AG10803 (cell line): ENCODE measurements around the gene SPARCL1.
A peak's percentile ranks its signal among the peaks of the same experiment; 100 is the strongest.
"Not testable (repeated sequence)": the region's sequence is repeated elsewhere in the genome, so short reads cannot be mapped to it uniquely, and the experiment has no call there.

ENCODE experiments used
- DNase-seq: peaks from one replicate; pipeline ENCODE4 v3.0.0; 2010; ENCODE audit warnings: low read depth
- H3K4me3 ChIP-seq: 2 replicates; pipeline ENCODE4 v1.5.1; 2011; ENCODE audit warnings: mild to moderate bottlenecking, low read length, control low read depth
- TF ChIP-seq, protein P1 (sequence below): conservative IDR thresholded peaks from 2 replicates; pipeline ENCODE4 v1.5.1; 2011; ENCODE audit warnings: mild to moderate bottlenecking, low read length, control low read depth, inconsistent platforms

SPARCL1 gene

DNA sequence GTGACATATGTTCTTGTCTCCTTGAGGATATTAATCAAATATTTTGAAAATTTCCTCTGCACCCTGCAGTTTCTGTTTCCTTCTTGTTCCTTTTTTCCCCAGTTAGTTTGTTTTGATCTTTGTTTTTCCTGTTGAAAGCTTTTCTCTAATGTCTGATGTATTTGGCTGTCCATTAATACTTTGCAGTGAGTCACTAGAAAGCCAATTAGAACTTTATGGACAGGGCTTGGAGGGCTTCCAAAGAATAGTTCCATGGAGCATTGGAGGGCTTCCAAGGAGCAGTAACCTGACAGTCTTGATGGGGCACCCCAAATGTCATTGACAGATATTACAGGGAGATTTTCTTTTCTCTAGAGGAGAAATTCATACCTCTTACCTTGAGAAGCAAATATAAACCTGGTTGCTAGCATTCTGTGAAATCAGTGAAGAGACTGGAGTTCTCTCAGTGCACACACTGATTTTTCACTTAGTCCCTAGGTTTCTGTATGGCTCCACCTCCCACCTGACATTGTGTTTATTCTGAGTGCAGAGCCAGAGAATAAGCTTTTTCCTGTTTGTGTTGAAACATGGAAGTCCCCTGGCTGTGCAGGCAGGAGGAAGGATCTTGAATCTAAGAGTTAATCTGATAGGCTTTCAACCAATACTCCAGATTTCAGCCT is 26.5 kb downstream of the SPARCL1 start:
- TF ChIP-seq, protein P1, sequence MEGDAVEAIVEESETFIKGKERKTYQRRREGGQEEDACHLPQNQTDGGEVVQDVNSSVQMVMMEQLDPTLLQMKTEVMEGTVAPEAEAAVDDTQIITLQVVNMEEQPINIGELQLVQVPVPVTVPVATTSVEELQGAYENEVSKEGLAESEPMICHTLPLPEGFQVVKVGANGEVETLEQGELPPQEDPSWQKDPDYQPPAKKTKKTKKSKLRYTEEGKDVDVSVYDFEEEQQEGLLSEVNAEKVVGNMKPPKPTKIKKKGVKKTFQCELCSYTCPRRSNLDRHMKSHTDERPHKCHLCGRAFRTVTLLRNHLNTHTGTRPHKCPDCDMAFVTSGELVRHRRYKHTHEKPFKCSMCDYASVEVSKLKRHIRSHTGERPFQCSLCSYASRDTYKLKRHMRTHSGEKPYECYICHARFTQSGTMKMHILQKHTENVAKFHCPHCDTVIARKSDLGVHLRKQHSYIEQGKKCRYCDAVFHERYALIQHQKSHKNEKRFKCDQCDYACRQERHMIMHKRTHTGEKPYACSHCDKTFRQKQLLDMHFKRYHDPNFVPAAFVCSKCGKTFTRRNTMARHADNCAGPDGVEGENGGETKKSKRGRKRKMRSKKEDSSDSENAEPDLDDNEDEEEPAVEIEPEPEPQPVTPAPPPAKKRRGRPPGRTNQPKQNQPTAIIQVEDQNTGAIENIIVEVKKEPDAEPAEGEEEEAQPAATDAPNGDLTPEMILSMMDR, result no peak
- peak; percentile 23 for DNase-seq

DNA sequence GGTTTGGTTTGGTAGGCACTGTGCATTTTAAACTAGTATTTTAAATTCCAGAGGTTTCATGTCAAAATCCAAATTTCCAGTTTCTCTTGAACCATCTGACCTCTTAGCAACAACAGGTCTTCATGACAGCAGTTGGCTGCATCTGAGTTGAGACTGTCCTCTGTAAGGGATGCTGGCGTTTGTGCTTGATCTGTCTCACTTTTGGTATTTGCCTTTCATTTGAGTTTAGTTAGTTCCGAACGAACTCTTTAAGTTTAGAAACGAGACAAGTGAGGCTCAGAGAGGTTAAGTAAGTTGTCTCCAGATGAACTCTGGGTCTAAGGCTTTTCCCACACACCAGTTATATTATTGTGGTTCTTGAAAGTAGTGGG is 29.1 kb downstream of the SPARCL1 start:
- TF ChIP-seq, protein P1, result no peak
- no peak overlapping the region for H3K4me3 ChIP-seq
- DNase-seq, result no peak

More for the DNA sequence above, 26.5 kb downstream of the SPARCL1 start:
- H3K4me3 ChIP-seq, result no peak overlapping the region

DNA sequence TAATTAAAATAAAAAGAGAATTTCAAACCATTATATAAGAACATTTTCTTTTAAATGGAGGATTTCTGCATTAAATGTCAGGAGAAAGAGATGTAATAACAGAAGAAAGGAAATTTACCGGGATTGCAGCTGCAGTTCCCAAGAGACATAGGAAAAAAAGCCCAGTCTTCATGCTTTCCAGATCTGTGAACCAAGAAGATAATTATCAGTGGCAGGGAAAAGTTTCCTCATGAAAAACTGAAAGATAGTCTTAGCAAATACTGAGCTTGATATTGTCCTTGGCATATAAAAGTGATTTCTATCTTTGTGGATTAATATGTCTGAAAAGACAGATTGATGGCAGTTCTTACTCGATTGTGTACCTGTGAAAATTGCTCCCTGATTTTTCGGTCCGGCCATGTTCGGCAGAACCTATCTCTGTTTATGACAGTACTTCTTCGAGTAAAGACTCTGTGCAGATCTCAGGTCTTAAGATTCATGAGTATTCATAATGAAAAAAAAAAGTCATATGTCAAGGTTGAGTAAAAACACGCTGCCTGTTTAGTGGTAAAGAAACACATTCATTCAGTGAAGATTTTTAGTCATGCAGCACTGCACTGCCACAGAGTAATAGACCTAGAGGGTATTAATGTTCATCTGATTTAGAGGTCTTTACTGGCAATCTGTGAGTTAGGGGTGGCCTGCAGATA is 29.6 kb downstream of the SPARCL1 start:
- H3K4me3 ChIP-seq, result no peak overlapping the region
- DNase-seq, result no peak
- TF ChIP-seq, protein P1, result no peak

DNA sequence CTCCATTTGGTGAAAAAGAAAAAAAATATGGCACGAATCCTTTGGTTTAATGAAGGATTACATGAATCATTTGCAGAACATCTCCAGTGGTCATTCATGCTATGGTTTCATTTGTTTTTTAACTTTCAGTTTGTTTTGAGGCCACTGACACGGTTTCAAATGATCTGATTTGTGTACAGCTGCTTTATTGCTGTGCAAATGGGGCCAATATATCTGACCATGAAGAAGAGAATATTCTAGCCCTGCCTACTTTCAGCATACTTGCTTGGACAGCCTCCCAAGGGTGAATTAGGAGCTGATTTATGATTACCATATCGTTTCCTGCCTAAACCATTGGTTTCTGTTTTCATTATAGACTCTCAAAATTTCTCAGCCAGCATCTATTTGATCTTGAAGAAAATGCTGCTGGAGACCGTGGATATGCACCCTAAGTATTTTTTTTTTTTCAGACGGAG is 30.7 kb downstream of the SPARCL1 start:
- H3K4me3 ChIP-seq, result peak overlapping the region; percentile 53
- TF ChIP-seq, protein P1, result no peak
- DNase-seq, result peak; percentile 78

DNA sequence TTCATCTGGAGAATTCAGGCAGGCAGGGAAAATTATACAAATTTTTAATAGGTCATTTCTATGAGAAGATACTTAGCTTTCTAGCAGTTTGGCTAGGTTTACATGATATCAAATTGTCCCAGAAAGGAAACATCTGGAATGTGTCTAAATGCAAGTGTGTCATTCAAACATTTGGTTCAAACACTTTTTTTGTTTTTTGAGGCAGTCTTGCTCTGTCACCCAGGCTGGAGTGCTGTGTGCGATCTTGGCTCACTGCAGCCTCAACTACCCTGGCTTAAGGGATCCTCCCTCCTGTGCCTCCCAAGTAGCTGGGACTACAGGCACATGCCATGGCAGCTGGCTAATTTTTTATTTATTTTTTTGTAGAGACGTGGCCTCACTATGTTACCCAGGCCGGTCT is 31.6 kb downstream of the SPARCL1 start:
- TF ChIP-seq, protein P1, result no peak
- H3K4me3 ChIP-seq, result no peak overlapping the region
- DNase-seq, result no peak

DNA sequence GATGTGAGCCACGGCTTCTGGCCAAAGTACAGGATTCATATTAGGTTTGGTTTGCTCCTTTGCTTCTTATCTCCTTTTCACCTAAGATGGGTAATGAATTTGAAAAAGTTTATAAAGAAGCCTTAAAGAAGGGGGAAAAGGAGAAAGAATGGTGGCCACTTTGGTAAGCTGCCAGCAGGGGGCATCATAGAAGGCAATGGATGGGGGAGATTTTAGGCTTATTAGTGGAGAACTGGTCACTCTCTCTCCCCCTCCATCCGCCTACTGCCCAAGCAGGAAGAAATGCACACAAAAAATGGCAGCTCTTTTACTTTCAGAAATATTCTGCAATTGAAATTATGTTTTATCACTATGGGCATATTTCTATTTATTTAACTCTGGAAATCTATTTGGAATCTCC is 32.0 kb downstream of the SPARCL1 start:
- TF ChIP-seq, protein P1, result peak; percentile 11; the same call in 1 of the 2 replicates
- no peak overlapping the region for H3K4me3 ChIP-seq
- no peak for DNase-seq

DNA sequence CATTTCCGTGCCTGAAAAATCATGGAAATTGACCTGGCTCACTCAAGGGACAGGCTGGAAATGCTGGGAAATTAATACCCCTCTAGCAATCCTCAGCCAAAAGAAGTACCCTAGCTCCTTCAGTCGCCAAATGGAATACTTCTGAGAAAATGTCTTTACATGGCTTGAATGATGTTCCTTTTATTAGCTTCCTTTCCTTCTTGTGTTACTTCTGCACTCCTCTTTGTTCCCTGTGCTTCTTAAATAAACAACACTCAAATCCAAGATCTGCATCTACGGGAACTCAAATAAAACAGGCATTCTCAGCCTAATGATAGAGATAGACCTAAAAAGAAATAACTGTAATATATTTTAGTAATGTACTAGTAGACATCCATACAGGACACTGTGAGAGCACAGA is 36.1 kb downstream of the SPARCL1 start:
- no peak for DNase-seq
- H3K4me3 ChIP-seq, result no peak overlapping the region
- TF ChIP-seq, protein P1, result no peak

DNA sequence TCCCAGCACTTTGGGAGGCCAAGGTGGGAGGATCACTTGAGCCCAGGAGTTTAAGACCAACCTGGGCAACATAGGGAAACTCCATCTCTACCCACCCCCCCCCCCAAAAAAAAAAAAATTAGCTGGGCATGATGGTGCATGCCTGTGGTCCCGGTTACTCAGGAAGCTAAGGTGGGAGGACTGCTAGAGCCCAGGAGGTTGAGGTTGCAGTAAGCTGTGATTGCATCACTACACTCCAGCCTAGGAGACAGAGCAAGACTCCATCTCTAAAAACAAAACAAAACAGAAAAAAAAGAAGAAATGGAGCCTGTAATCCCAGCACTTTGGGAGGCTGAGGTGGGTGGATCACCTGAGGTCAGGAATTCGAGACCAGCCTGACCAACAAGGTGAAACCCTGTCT is 37.3 kb downstream of the SPARCL1 start:
- DNase-seq, H3K4me3 ChIP-seq: not testable (repeated sequence)
